WTC11 (cell line): ENCODE data around the gene WNT6. TPM values are rescaled to one million over a fixed set of nuclear protein-coding genes. Genes with fewer than 3 reads are reported as not detected.

Experiments used
- ATAC-seq: fragments of 200-7000 bp; cut with Tn5 transposase; 2 replicates; pipeline ENCODE4 v1.10.0; 2021; ENCODE audit warnings: mild to moderate bottlenecking, moderate library complexity
- CTCF ChIA-PET: fragments of 300-600 bp; sonication (Branson Sonifier 250); formaldehyde crosslinking; loops from one replicate; lab custom pipeline; 2021; ENCODE audit warnings: antibody characterized with exemption; lab: Charles Lee
- POLR2A ChIA-PET: fragments of 350-600 bp; sonication (Branson Sonifier 250); formaldehyde crosslinking; loops from one replicate; lab custom pipeline; 2021; ENCODE audit warnings: antibody characterized with exemption; lab: Charles Lee
- DNase-seq: peaks from one replicate; pipeline ENCODE4 v3.0.0; 2021; ENCODE audit warnings: low spot score
- H3K27ac Mint-ChIP-seq: 2 replicates; pipeline ENCODE4 v1.8.0; 2021; ENCODE audit warnings: mixed read lengths
- H3K27me3 Mint-ChIP-seq: 2 replicates; pipeline ENCODE4 v1.8.0; 2021; ENCODE audit warnings: low read depth, mild to moderate bottlenecking, moderate library complexity, mixed read lengths
- H3K36me3 Mint-ChIP-seq: 2 replicates; pipeline ENCODE4 v1.8.0; 2021; ENCODE audit warnings: mixed read lengths
- H3K4me1 Mint-ChIP-seq: 2 replicates; pipeline ENCODE4 v1.8.0; 2022; ENCODE audit warnings: mixed read lengths
- H3K4me3 Mint-ChIP-seq: 2 replicates; pipeline ENCODE4 v1.8.0; 2021; ENCODE audit warnings: mild to moderate bottlenecking, moderate library complexity, mixed read lengths
- H3K9me3 Mint-ChIP-seq: 2 replicates; pipeline ENCODE4 v1.8.0; 2021; ENCODE audit warnings: mixed read lengths
- ATF1 ChIP-seq: sonication (generic); formaldehyde crosslinking; IDR thresholded peaks from 2 replicates; pipeline ENCODE4 v1.8.1; 2023; ENCODE audit warnings: mild to moderate bottlenecking, moderate library complexity, missing genetic modification reagents
- CBFB ChIP-seq: sonication (generic); formaldehyde crosslinking; IDR thresholded peaks from 2 replicates; pipeline ENCODE4 v1.8.1; 2022; ENCODE audit warnings: mild to moderate bottlenecking, low read depth, missing genetic modification reagents
- CDX4 ChIP-seq: fragments of 250-450 bp; sonication (Bioruptor Pico); IDR thresholded peaks from 2 replicates; pipeline ENCODE4 v1.9.0; 2021; ENCODE audit warnings: moderate library complexity, mild to moderate bottlenecking, inconsistent platforms, borderline replicate concordance
- E2F5 ChIP-seq: sonication (generic); formaldehyde crosslinking; IDR thresholded peaks from 2 replicates; pipeline ENCODE4 v1.8.1; 2022; ENCODE audit warnings: mild to moderate bottlenecking, moderate library complexity, missing genetic modification reagents
- FOXP1 ChIP-seq: sonication (generic); formaldehyde crosslinking; IDR thresholded peaks from 2 replicates; pipeline ENCODE4 v1.8.0; 2022; ENCODE audit warnings: missing genetic modification reagents, mild to moderate bottlenecking, moderate library complexity, borderline replicate concordance
- NFYB ChIP-seq: sonication (generic); formaldehyde crosslinking; conservative IDR thresholded peaks from 2 replicates; pipeline ENCODE4 v1.8.0; 2022; ENCODE audit warnings: low read depth, missing genetic modification reagents
- NR1H2 ChIP-seq: sonication (generic); formaldehyde crosslinking; IDR thresholded peaks from 2 replicates; pipeline ENCODE4 v1.9.0; 2021; ENCODE audit warnings: mild to moderate bottlenecking, moderate library complexity, missing genetic modification reagents
- NR2C2 ChIP-seq: sonication (generic); formaldehyde crosslinking; IDR thresholded peaks from 2 replicates; pipeline ENCODE4 v1.8.0; 2022; ENCODE audit warnings: mild to moderate bottlenecking, missing genetic modification reagents
- NR3C1 ChIP-seq: sonication (generic); formaldehyde crosslinking; conservative IDR thresholded peaks from 2 replicates; pipeline ENCODE4 v1.8.1; 2023; ENCODE audit warnings: low read depth, mild to moderate bottlenecking, missing genetic modification reagents
- RORB ChIP-seq: fragments of 250-450 bp; sonication (Bioruptor Pico); IDR thresholded peaks from 2 replicates; pipeline ENCODE4 v1.9.0; 2021; ENCODE audit warnings: mild to moderate bottlenecking
- SP1 ChIP-seq: sonication (generic); formaldehyde crosslinking; conservative IDR thresholded peaks from 2 replicates; pipeline ENCODE4 v1.8.1; 2022; ENCODE audit warnings: missing genetic modification reagents
- TEAD4 ChIP-seq: sonication (generic); formaldehyde crosslinking; IDR thresholded peaks from 2 replicates; pipeline ENCODE4 v1.8.0; 2022; ENCODE audit warnings: mild to moderate bottlenecking, missing genetic modification reagents
- TP53 ChIP-seq: sonication (generic); formaldehyde crosslinking; IDR thresholded peaks from 2 replicates; pipeline ENCODE4 v1.8.1; 2023; ENCODE audit warnings: mild to moderate bottlenecking, missing genetic modification reagents
- USF2 ChIP-seq: sonication (generic); formaldehyde crosslinking; IDR thresholded peaks from 2 replicates; pipeline ENCODE4 v1.8.1; 2023; ENCODE audit warnings: mild to moderate bottlenecking, missing genetic modification reagents, moderate library complexity
- ZBTB43 ChIP-seq: sonication (generic); formaldehyde crosslinking; IDR thresholded peaks from 2 replicates; pipeline ENCODE4 v1.8.1; 2023; ENCODE audit warnings: mild to moderate bottlenecking, missing genetic modification reagents
- ZNF121 ChIP-seq: sonication (generic); formaldehyde crosslinking; IDR thresholded peaks from 2 replicates; pipeline ENCODE4 v1.8.0; 2023; ENCODE audit warnings: missing genetic modification reagents
- ZNF219 ChIP-seq: sonication (generic); formaldehyde crosslinking; IDR thresholded peaks from 2 replicates; pipeline ENCODE4 v1.8.0; 2023; ENCODE audit warnings: missing genetic modification reagents, mild to moderate bottlenecking, borderline replicate concordance
- ZNF423 ChIP-seq: fragments of 250-450 bp; sonication (Bioruptor Pico); IDR thresholded peaks from 2 replicates; pipeline ENCODE4 v2.1.2; 2022; ENCODE audit warnings: mild to moderate bottlenecking, moderate library complexity
- ZNF512 ChIP-seq: sonication (generic); formaldehyde crosslinking; IDR thresholded peaks from 2 replicates; pipeline ENCODE4 v1.8.1; 2022; ENCODE audit warnings: missing genetic modification reagents, borderline replicate concordance
- ZNF671 ChIP-seq: fragments of 250-450 bp; sonication (Bioruptor Pico); IDR thresholded peaks from 2 replicates; pipeline ENCODE4 v1.8.0; 2021; ENCODE audit warnings: mild to moderate bottlenecking
- total RNA-seq: library from RNA; stranded (reverse); gene quantifications from 3 replicates; pipeline ENCODE4 v1.2.3, GENCODE V29; 2021

The WNT6 gene
- total RNA-seq, 1 experiment from 2014 or later = not detected

- TF ChIP-seq CDX4 (no peak), RORB (CRISPR knock-in tag) (no peak), NFYB (CRISPR knock-in tag) (no peak), NR3C1 (CRISPR knock-in tag) (no peak), CBFB (CRISPR knock-in tag) (no peak), ZNF219 (CRISPR knock-in tag) (no peak)
These were observed 692 bp upstream of the WNT6 start (continued) for GRCh38 chr2:218858671-218859555.

GRCh38 chr2:218859988-218860831 lies 605 bp downstream of the WNT6 start:
- CTCF ChIA-PET = interaction anchor here (0.5 to 4.8 kb wide), 25 partner anchors 8 to 332 kb away, joined by 3 to 57 read pairs (median 5); partner anchors contain the start of genes CDK5R2 and WNT10A
- Mint-ChIP-seq H3K4me1 (peaks cover 44% of the 10 kb centered on the region), H3K27ac (no peak overlapping the region), H3K9me3 (no peaks in the 10 kb centered on the region)
- DNase-seq = no peak
- TF ChIP-seq NR2C2 (CRISPR knock-in tag) (no peak), ZNF423 (no peak), TP53 (no peak), ZNF671 (CRISPR knock-in tag) (no peak), RORB (CRISPR knock-in tag) (no peak), FOXP1 (CRISPR knock-in tag) (no peak), TEAD4 (CRISPR knock-in tag) (no peak), ATF1 (no peak), E2F5 (CRISPR knock-in tag) (no peak), ZNF121 (CRISPR knock-in tag) (no peak), ZBTB43 (CRISPR knock-in tag) (no peak), ZNF512 (CRISPR knock-in tag) (no peak)
- TF ChIP-seq, all 79 proteins: peak for 0
- Mint-ChIP-seq H3K4me3 (peak overlapping the region; percentile 69), H3K27me3 (peaks cover 97% of the 10 kb centered on the region), H3K36me3 (no peaks in the 10 kb centered on the region)
- POLR2A ChIA-PET = no interaction called here
- no peak for ATAC-seq

- ATAC-seq = peak; percentile 94
- H3K9me3 Mint-ChIP-seq = no peaks in the 10 kb centered on the region
- POLR2A ChIA-PET = no interaction called here
- H3K27me3 Mint-ChIP-seq = peaks cover 93% of the 10 kb centered on the region
- H3K4me1 Mint-ChIP-seq = peaks cover 38% of the 10 kb centered on the region
- CTCF ChIA-PET = interaction anchor here (0.7 to 4.8 kb wide), 24 partner anchors 9 to 333 kb away, joined by 3 to 57 read pairs (median 5); partner anchors contain the start of genes CDK5R2 and WNT10A
- DNase-seq = peak; percentile 87
- no peak overlapping the region for H3K27ac Mint-ChIP-seq
- TF ChIP-seq NR1H2 (no peak), NFYB (CRISPR knock-in tag) (peak; percentile 40; the same call in 1 of the 2 replicates), SP1 (CRISPR knock-in tag) (0 out of 2 replicates have a peak, but pooled peaks have one; percentile 29), USF2 (CRISPR knock-in tag) (peak; percentile 65)
- H3K36me3 Mint-ChIP-seq = no peaks in the 10 kb centered on the region
- H3K4me3 Mint-ChIP-seq = peak overlapping the region; percentile 69
These were observed 1.4 kb downstream of the WNT6 start for GRCh38 chr2:218860950-218861381.
